Liver (tissue), 9 donors: ENCODE data around the gene RASA3. TPM values are rescaled to one million over a fixed set of nuclear protein-coding genes. Genes with fewer than 3 reads are reported as not detected.

Source experiments
- DNase-seq: peaks from one replicate; pipeline ENCODE4 v3.0.0-alpha.2; 2017; ENCODE audit warnings: low spot score
- H3K27ac ChIP-seq, 2 donors: one replicate each; pipeline ENCODE4 v1.7.0; 2013; ENCODE audit warnings: inconsistent platforms in 2 of 2, low read length in 2 of 2, control low read depth in 1 of 2, low read depth in 1 of 2, mild to moderate bottlenecking in 1 of 2
- H3K27me3 ChIP-seq, 4 donors: one replicate each; pipeline versions ENCODE4 v1.6.1 to v1.7.0; 2013; ENCODE audit warnings: low read length in 3 of 4, inconsistent platforms in 1 of 4, mild to moderate bottlenecking in 1 of 4, moderate library complexity in 1 of 4; ENCODE audit not compliant: control insufficient read depth in 4 of 4, insufficient read depth in 4 of 4
- H3K36me3 ChIP-seq, 4 donors: one replicate each; pipeline versions ENCODE4 v1.6.1 to v1.7.0; 2013; ENCODE audit warnings: low read length in 3 of 4, mild to moderate bottlenecking in 3 of 4, low read depth in 1 of 4, moderate library complexity in 1 of 4; ENCODE audit not compliant: control insufficient read depth in 4 of 4, insufficient read depth in 3 of 4
- H3K4me1 ChIP-seq, 4 donors: one replicate each; pipeline versions ENCODE4 v1.6.1 to v1.7.0; 2013; ENCODE audit warnings: low read length in 3 of 4, mild to moderate bottlenecking in 3 of 4, moderate library complexity in 1 of 4; ENCODE audit not compliant: control insufficient read depth in 4 of 4, insufficient read depth in 4 of 4
- H3K4me3 ChIP-seq, 3 donors: one replicate each; pipeline versions ENCODE4 v1.6.1 to v1.7.0; 2013; ENCODE audit warnings: low read length in 3 of 3, control low read depth in 1 of 3, low read depth in 1 of 3, mild to moderate bottlenecking in 1 of 3
- H3K9ac ChIP-seq, 2 donors: one replicate each; pipeline ENCODE4 v1.7.0; 2013; ENCODE audit warnings: low read length in 2 of 2, mild to moderate bottlenecking in 2 of 2, moderate library complexity in 2 of 2, control low read depth in 1 of 2, low read depth in 1 of 2
- H3K9me3 ChIP-seq, 4 donors: one replicate each; pipeline versions ENCODE4 v1.6.1 to v1.7.0; 2013; ENCODE audit warnings: low read length in 3 of 4; ENCODE audit not compliant: control insufficient read depth in 4 of 4
- ATF3 ChIP-seq: IDR thresholded peaks from 2 replicates; pipeline ENCODE4 v1.6.1; 2016; ENCODE audit warnings: antibody characterized with exemption
- EGR1 ChIP-seq, 2 donors: IDR thresholded peaks; 2 replicates each; pipeline ENCODE4 v1.6.1; 2016 to 2018; ENCODE audit warnings: antibody characterized with exemption in 2 of 2, low read depth in 2 of 2
- FOXA1 ChIP-seq: IDR thresholded peaks from 2 replicates; pipeline ENCODE4 v1.6.1; 2016; ENCODE audit warnings: antibody characterized with exemption
- FOXA2 ChIP-seq: IDR thresholded peaks from 2 replicates; pipeline ENCODE4 v1.6.1; 2016; ENCODE audit warnings: antibody characterized with exemption
- GABPA ChIP-seq, 2 donors: IDR thresholded peaks in 1 of 2; conservative IDR thresholded peaks in 1 of 2; 2 replicates each; pipeline ENCODE4 v1.6.1; 2016; ENCODE audit warnings: antibody characterized with exemption in 2 of 2, mild to moderate bottlenecking in 1 of 2, moderate library complexity in 1 of 2
- HNF4A ChIP-seq, 2 donors: conservative IDR thresholded peaks; 2 replicates each; pipeline ENCODE4 v1.6.1; 2016; ENCODE audit warnings: antibody characterized with exemption in 2 of 2, mild to moderate bottlenecking in 2 of 2
- HNF4G ChIP-seq: IDR thresholded peaks from 2 replicates; pipeline ENCODE4 v1.6.1; 2016; ENCODE audit warnings: antibody characterized with exemption
- RAD21 ChIP-seq, 2 donors: IDR thresholded peaks; 2 replicates each; pipeline ENCODE4 v1.6.1; 2016; ENCODE audit warnings: antibody characterized with exemption in 2 of 2, mild to moderate bottlenecking in 2 of 2
- REST ChIP-seq: IDR thresholded peaks from 2 replicates; pipeline ENCODE4 v1.6.1; 2016; ENCODE audit warnings: antibody characterized with exemption, mild to moderate bottlenecking
- RXRA ChIP-seq, 2 donors: IDR thresholded peaks; 2 replicates each; pipeline ENCODE4 v1.6.1; 2017 to 2018; ENCODE audit warnings: antibody characterized with exemption in 2 of 2, mild to moderate bottlenecking in 1 of 2
- SP1 ChIP-seq: IDR thresholded peaks from 2 replicates; pipeline ENCODE4 v1.6.1; 2018; ENCODE audit warnings: antibody characterized with exemption, mild to moderate bottlenecking
- TAF1 ChIP-seq: conservative IDR thresholded peaks from 2 replicates; pipeline ENCODE4 v1.6.1; 2016; ENCODE audit warnings: antibody characterized with exemption, mild to moderate bottlenecking
- YY1 ChIP-seq: IDR thresholded peaks from 2 replicates; pipeline ENCODE4 v1.6.1; 2016; ENCODE audit warnings: antibody characterized with exemption, mild to moderate bottlenecking
- WGBS: extraction: QIAGEN DNeasy Blood & Tissue Kit; methylation state at CpG from one replicate; pipeline ENCODE4 v1.1.7; 2013; 5-methylcytosine and 5-hydroxymethylcytosine counted together
- polyA plus RNA-seq, 2 donors: library from polyadenylated mRNA; stranded (reverse) in 1 of 2; unstranded in 1 of 2; fragments of 200-250 nt in 1 of 2; fragments of >200 nt in 1 of 2; fragmentation: Nextera tagmentation in 1 of 2; extraction: Ambion mirVana in 1 of 2; gene quantifications; one replicate each; pipeline versions ENCODE4 v1.2.1 to v1.2.3, GENCODE V29; 2013 to 2015
- total RNA-seq, 2 donors: library from RNA; depleted of rRNA; stranded (reverse); fragments of >200 nt; gene quantifications; one replicate each; pipeline ENCODE4 v1.2.3, GENCODE V29; 2014
- donor health status: healthy.
- donor health status: healthy.
- donor health status: healthy.
- donor health status: healthy.
- donor health status: healthy.

Gene RASA3
- total and polyA plus RNA-seq, 4 donors = 0.64 to 5.9 (median 3.8) TPM

GRCh38 chr13:113937073-113937472, 195.3 kb downstream of the RASA3 start (continued):
- TF ChIP-seq FOXA1 (no peak), EGR1 (IDR thresholded peaks at IDR 0.05; ENCODE audit: low read depth in 2 of 2) (no peak), RAD21 (IDR thresholded peaks at IDR 0.05) (no peak), HNF4A (conservative IDR thresholded peaks at IDR 0.05) (no peak), RXRA (IDR thresholded peaks at IDR 0.05) (no peak)

- H3K4me1 ChIP-seq = peaks cover 0 to 6% (median 3%) of the 10 kb centered on the region in 4 donors
- TF ChIP-seq YY1 (no peak), GABPA (IDR thresholded peaks at IDR 0.05 in 1 of 2, conservative IDR thresholded peaks at IDR 0.05 in 1 of 2) (no peak), TAF1 (no peak), ATF3 (no peak), FOXA1 (no peak), HNF4G (no peak), SP1 (no peak), FOXA2 (no peak), EGR1 (IDR thresholded peaks at IDR 0.05; ENCODE audit: low read depth in 2 of 2) (no peak), HNF4A (conservative IDR thresholded peaks at IDR 0.05) (no peak), REST (no peak), RXRA (IDR thresholded peaks at IDR 0.05) (no peak)
- H3K9me3 ChIP-seq = no peaks in the 10 kb centered on the region
- H3K4me3 ChIP-seq = no peak overlapping the region
- H3K9ac ChIP-seq = no peak overlapping the region
- no peaks in the 10 kb centered on the region for H3K36me3 ChIP-seq
- DNase-seq = no peak
- H3K27ac ChIP-seq = no peak overlapping the region
- peaks cover 0 to 4% (median 0%) of the 10 kb centered on the region in 4 donors for H3K27me3 ChIP-seq
- WGBS = 86% methylated on average over 25 of the region's 25 CpGs
Measured at GRCh38 chr13:113936166-113936965, 196.1 kb downstream of the RASA3 start.

GRCh38 chr13:113935001-113935844, 197.2 kb downstream of the RASA3 start:
- Histone ChIP-seq H3K27me3 (peaks cover 0 to 4% (median 0%) of the 10 kb centered on the region in 4 donors), H3K9me3 (no peaks in the 10 kb centered on the region), H3K36me3 (no peaks in the 10 kb centered on the region), H3K4me3 (no peak overlapping the region), H3K9ac (no peak overlapping the region), H3K27ac (no peak overlapping the region), H3K4me1 (peaks cover 0 to 6% (median 3%) of the 10 kb centered on the region in 4 donors)
- 58% methylated on average over 21 of the region's 21 CpGs for WGBS
- TF ChIP-seq RAD21 (IDR thresholded peaks at IDR 0.05) (no peak), HNF4G (no peak), TAF1 (no peak)
- no peak for DNase-seq
